PC-3 (cell line): ENCODE measurements around the gene TMEFF2.

Experiments used
- CTCF ChIP-seq: fragments of 300-600 bp; sonication (generic); conservative IDR thresholded peaks from 2 replicates; pipeline ENCODE4 v1.5.1; 2017; ENCODE audit warnings: antibody characterized with exemption, low read depth, mild to moderate bottlenecking, low read length
- EZH2 ChIP-seq: fragments of 300-600 bp; sonication (generic); IDR thresholded peaks from one replicate; pipeline ENCODE4 v1.6.1; 2017; ENCODE audit warnings: antibody characterized with exemption, mild to moderate bottlenecking, low read length; ENCODE audit not compliant: unreplicated experiment
- EZH2phosphoT487 ChIP-seq: fragments of 300-600 bp; sonication (generic); IDR thresholded peaks from 2 replicates; pipeline ENCODE4 v1.6.1; 2018; ENCODE audit warnings: mild to moderate bottlenecking, antibody characterized with exemption, low read length, borderline replicate concordance

GRCh38 chr2:192153561-192153960 lies 41.2 kb downstream of the TMEFF2 start:
- no peak for TF ChIP-seq EZH2
- TF ChIP-seq CTCF = no peak
- no peak for TF ChIP-seq EZH2phosphoT487
